IMR-90 (cell line): ENCODE data around the gene IGLON5. TPM values are rescaled to one million over a fixed set of nuclear protein-coding genes. Genes with fewer than 3 reads are reported as not detected.

Experiments used
- ATAC-seq: fragments of 200-7000 bp; cut with Tn5 transposase; 2 replicates; pipeline ENCODE4 v1.9.1; 2020; ENCODE audit warnings: low read depth, mild to moderate bottlenecking, moderate library complexity
- BruUV-seq: library from RNA; stranded (reverse); fragments of 400-500 nt; replicated peaks from 2 replicates; lab custom pipeline; 2021; lab: Mats Ljungman, UMichigan
- CTCF ChIA-PET: fragments of 300-600 bp; formaldehyde crosslinking; extraction: SDS; loops from one replicate; lab custom pipeline; 2021; ENCODE audit warnings: antibody characterized with exemption; lab: Yijun Ruan, JAX
- POLR2A ChIA-PET: fragments of 300-600 bp; sonication (Branson Sonifier 250); formaldehyde crosslinking; loops from one replicate; lab custom pipeline; 2022; ENCODE audit warnings: antibody characterized with exemption; ENCODE audit not compliant: unreplicated experiment; lab: Charles Lee
- DNase-seq: peaks from one replicate; pipeline ENCODE4 v3.0.0; 2013
- H2AFZ ChIP-seq: replicated peaks from 2 replicates; pipeline ENCODE3; 2013; ENCODE audit warnings: low read length, mild to moderate bottlenecking; ENCODE audit not compliant: poor library complexity
- H2AK5ac ChIP-seq: 2 replicates; pipeline ENCODE4 v1.6.1; 2013; ENCODE audit warnings: low read depth, low read length, inconsistent platforms
- H2AK9ac ChIP-seq: replicated peaks from 2 replicates; pipeline ENCODE3; 2013; ENCODE audit warnings: mild to moderate bottlenecking, low read depth, low read length, moderate library complexity; ENCODE audit not compliant: poor library complexity
- H2BK120ac ChIP-seq: 2 replicates; pipeline ENCODE4 v1.6.1; 2013; ENCODE audit warnings: low read depth, low read length, inconsistent platforms
- H2BK15ac ChIP-seq: 3 replicates; pipeline ENCODE4 v1.6.1; 2013; ENCODE audit warnings: low read depth, low read length, inconsistent platforms
- H2BK20ac ChIP-seq: 2 replicates; pipeline ENCODE4 v1.6.1; 2013; ENCODE audit warnings: low read depth, mild to moderate bottlenecking, inconsistent platforms, low read length, moderate library complexity
- H2BK5ac ChIP-seq: 2 replicates; pipeline ENCODE4 v1.6.1; 2013; ENCODE audit warnings: mild to moderate bottlenecking, low read depth, low read length, inconsistent platforms; ENCODE audit not compliant: poor library complexity, severe bottlenecking
- H3K14ac ChIP-seq: replicated peaks from 2 replicates; pipeline ENCODE4 v1.6.1; 2013; ENCODE audit warnings: low read depth, low read length, inconsistent platforms
- H3K18ac ChIP-seq: 2 replicates; pipeline ENCODE4 v1.6.1; 2013; ENCODE audit warnings: low read depth, low read length, control low read depth
- H3K23ac ChIP-seq: 2 replicates; pipeline ENCODE4 v1.6.1; 2013; ENCODE audit warnings: low read depth, low read length, inconsistent platforms
- H3K27ac ChIP-seq: 2 replicates; pipeline ENCODE4 v1.5.1; 2013; ENCODE audit warnings: mild to moderate bottlenecking, control low read depth, low read length; ENCODE audit not compliant: insufficient read depth
- H3K27me3 ChIP-seq: 2 replicates; pipeline ENCODE4 v1.6.1; 2013; ENCODE audit warnings: low read length; ENCODE audit not compliant: control insufficient read depth, insufficient read depth
- H3K36me3 ChIP-seq: 2 replicates; pipeline ENCODE4 v1.6.1; 2013; ENCODE audit warnings: low read length, mixed read lengths; ENCODE audit not compliant: control insufficient read depth, insufficient read depth
- H3K4ac ChIP-seq: 2 replicates; pipeline ENCODE4 v1.6.1; 2013; ENCODE audit warnings: low read depth, low read length, inconsistent platforms
- H3K4me1 ChIP-seq: 2 replicates; pipeline ENCODE4 v1.6.1; 2013; ENCODE audit warnings: low read length, mixed read lengths; ENCODE audit not compliant: control insufficient read depth, insufficient read depth
- H3K4me2 ChIP-seq: 2 replicates; pipeline ENCODE4 v1.6.1; 2013; ENCODE audit warnings: low read depth, mild to moderate bottlenecking, control low read depth, low read length, moderate library complexity
- H3K4me3 ChIP-seq: 2 replicates; pipeline ENCODE4 v1.5.1; 2013; ENCODE audit warnings: low read depth, mild to moderate bottlenecking, control low read depth, low read length, moderate library complexity; ENCODE audit not compliant: insufficient read depth
- H3K56ac ChIP-seq: 2 replicates; pipeline ENCODE4 v1.6.1; 2013; ENCODE audit warnings: low read length, inconsistent platforms; ENCODE audit not compliant: insufficient read depth; ENCODE audit errors: extremely low read depth
- H3K79me1 ChIP-seq, 2 experiments: 2 replicates each; pipeline ENCODE4 v1.6.1; 2013; ENCODE audit warnings: low read length in 2 of 2, inconsistent platforms in 1 of 2, low read depth in 1 of 2
- H3K9ac ChIP-seq: 2 replicates; pipeline ENCODE4 v1.6.1; 2013; ENCODE audit warnings: low read depth, low read length, control low read depth
- H3K9me1 ChIP-seq: 2 replicates; pipeline ENCODE4 v1.6.1; 2013; ENCODE audit warnings: low read length, inconsistent platforms; ENCODE audit not compliant: insufficient read depth
- H3K9me3 ChIP-seq: 2 replicates; pipeline ENCODE4 v1.6.1; 2013; ENCODE audit warnings: low read length; ENCODE audit not compliant: control insufficient read depth, insufficient read depth
- H4K20me1 ChIP-seq: 2 replicates; pipeline ENCODE4 v1.6.1; 2013; ENCODE audit warnings: low read length, inconsistent platforms; ENCODE audit not compliant: insufficient read depth
- H4K5ac ChIP-seq: 2 replicates; pipeline ENCODE4 v1.6.1; 2013; ENCODE audit warnings: mild to moderate bottlenecking, low read depth, low read length, control low read depth
- H4K8ac ChIP-seq, 2 experiments: 2 replicates each; pipeline ENCODE4 v1.6.1; 2013; ENCODE audit warnings: low read depth in 2 of 2, low read length in 2 of 2, control low read depth in 1 of 2, inconsistent platforms in 1 of 2
- H4K91ac ChIP-seq: 2 replicates; pipeline ENCODE4 v1.6.1; 2013; ENCODE audit warnings: low read depth, low read length, inconsistent platforms; ENCODE audit not compliant: insufficient read depth
- BHLHE40 ChIP-seq: fragments of 150-350 bp; IDR thresholded peaks from 2 replicates; pipeline ENCODE4 v1.6.1; 2016; ENCODE audit warnings: mild to moderate bottlenecking, low read depth, low read length
- CEBPB ChIP-seq: IDR thresholded peaks from 2 replicates; pipeline ENCODE4 v1.6.1; 2012; ENCODE audit warnings: low read depth, low read length, improper control_type of control experiment
- CHD1 ChIP-seq: IDR thresholded peaks from 2 replicates; pipeline ENCODE4 v1.6.1; 2012; ENCODE audit warnings: low read depth, low read length, improper control_type of control experiment
- FOS ChIP-seq: fragments of 150-350 bp; IDR thresholded peaks from 2 replicates; pipeline ENCODE4 v1.6.1; 2016; ENCODE audit warnings: low read depth, low read length
- MAFK ChIP-seq: IDR thresholded peaks from 2 replicates; pipeline ENCODE4 v1.6.1; 2012; ENCODE audit warnings: low read depth, low read length, improper control_type of control experiment
- MAZ ChIP-seq: IDR thresholded peaks from 2 replicates; pipeline ENCODE4 v1.6.1; 2012; ENCODE audit warnings: low read depth, mild to moderate bottlenecking, low read length, improper control_type of control experiment, moderate library complexity, borderline replicate concordance
- MXI1 ChIP-seq: IDR thresholded peaks from 2 replicates; pipeline ENCODE4 v1.6.1; 2012; ENCODE audit warnings: low read depth, mild to moderate bottlenecking, low read length, moderate library complexity, borderline replicate concordance
- NFE2L2 ChIP-seq: fragments of 150-350 bp; IDR thresholded peaks from 2 replicates; pipeline ENCODE4 v1.6.1; 2016; ENCODE audit warnings: low read depth, mild to moderate bottlenecking, low read length
- POLR2A ChIP-seq: IDR thresholded peaks from 2 replicates; pipeline ENCODE4 v1.6.1; 2012; ENCODE audit warnings: mild to moderate bottlenecking, low read depth, low read length
- RAD21 ChIP-seq: IDR thresholded peaks from 2 replicates; pipeline ENCODE4 v1.6.1; 2012; ENCODE audit warnings: low read length, improper control_type of control experiment
- RCOR1 ChIP-seq: IDR thresholded peaks from 2 replicates; pipeline ENCODE4 v1.6.1; 2012; ENCODE audit warnings: mild to moderate bottlenecking, low read length, improper control_type of control experiment; ENCODE audit not compliant: insufficient replicate concordance
- RFX5 ChIP-seq: IDR thresholded peaks from 2 replicates; pipeline ENCODE4 v1.8.0; 2012; ENCODE audit warnings: low read depth, mild to moderate bottlenecking, low read length, moderate library complexity
- SMC3 ChIP-seq: fragments of 150-350 bp; IDR thresholded peaks from 2 replicates; pipeline ENCODE4 v1.6.1; 2016; ENCODE audit warnings: low read depth, mild to moderate bottlenecking, antibody characterized with exemption, low read length, moderate library complexity
- USF2 ChIP-seq: fragments of 150-350 bp; IDR thresholded peaks from 2 replicates; pipeline ENCODE4 v1.6.1; 2017; ENCODE audit warnings: mild to moderate bottlenecking, antibody characterized with exemption, low read length, low read depth
- WGBS, 2 experiments: methylation state at CpG; one replicate each; pipeline versions ENCODE4 v1.1.5 to v1.1.7; 2013; ENCODE audit warnings: missing lambda C conversion rate in 2 of 2; ENCODE audit not compliant: insufficient read length in 1 of 2; ENCODE audit errors: extremely low coverage in 2 of 2; 5-methylcytosine and 5-hydroxymethylcytosine counted together
- dilution Hi-C: fragments of 300-500 bp; cut with HindIII; formaldehyde crosslinking; loops from one replicate; pipeline ENCODE4 v1.14.3; 2018; ENCODE audit warnings: low sequenced_read_pairs; ENCODE audit not compliant: unreplicated experiment
- in situ Hi-C: fragments of 300-500 bp; cut with MboI; formaldehyde crosslinking; loops from 3 replicates; pipeline ENCODE4 v1.14.3; 2019; ENCODE audit warnings: low sequenced_read_pairs, inconsistent platforms, mixed read lengths
- intact Hi-C: fragments of 100-400 bp; cut with micrococcal nuclease; formaldehyde crosslinking; loops from 2 replicates; pipeline ENCODE4 v1.10.0; 2022
- polyA plus RNA-seq, 3 experiments: library from polyadenylated mRNA; depleted of rRNA; stranded (reverse); fragments of >200 nt; gene quantifications; 2 replicates each; pipeline ENCODE4 v1.2.3, GENCODE V29; 2012; ENCODE audit warnings: low replicate concordance in 1 of 3
- total RNA-seq: library from RNA; depleted of rRNA; stranded (reverse); fragments of >200 nt; gene quantifications from 2 replicates; pipeline ENCODE4 v1.2.3, GENCODE V29; 2012
- TF ChIP-seq, protein P1 (sequence below): conservative IDR thresholded peaks from 2 replicates; pipeline ENCODE4 v1.5.1; 2012; ENCODE audit warnings: mild to moderate bottlenecking, low read depth, low read length, improper control_type of control experiment
- TF ChIP-seq, protein P2 (sequence below): fragments of 150-350 bp; IDR thresholded peaks from 2 replicates; pipeline ENCODE4 v1.6.1; 2016; ENCODE audit warnings: low read depth, mild to moderate bottlenecking, low read length, moderate library complexity, borderline replicate concordance

IGLON5 gene
- total and polyA plus RNA-seq, 2 of the 4 experiments (the other 2 are of a cell fraction): not detected

DNA sequence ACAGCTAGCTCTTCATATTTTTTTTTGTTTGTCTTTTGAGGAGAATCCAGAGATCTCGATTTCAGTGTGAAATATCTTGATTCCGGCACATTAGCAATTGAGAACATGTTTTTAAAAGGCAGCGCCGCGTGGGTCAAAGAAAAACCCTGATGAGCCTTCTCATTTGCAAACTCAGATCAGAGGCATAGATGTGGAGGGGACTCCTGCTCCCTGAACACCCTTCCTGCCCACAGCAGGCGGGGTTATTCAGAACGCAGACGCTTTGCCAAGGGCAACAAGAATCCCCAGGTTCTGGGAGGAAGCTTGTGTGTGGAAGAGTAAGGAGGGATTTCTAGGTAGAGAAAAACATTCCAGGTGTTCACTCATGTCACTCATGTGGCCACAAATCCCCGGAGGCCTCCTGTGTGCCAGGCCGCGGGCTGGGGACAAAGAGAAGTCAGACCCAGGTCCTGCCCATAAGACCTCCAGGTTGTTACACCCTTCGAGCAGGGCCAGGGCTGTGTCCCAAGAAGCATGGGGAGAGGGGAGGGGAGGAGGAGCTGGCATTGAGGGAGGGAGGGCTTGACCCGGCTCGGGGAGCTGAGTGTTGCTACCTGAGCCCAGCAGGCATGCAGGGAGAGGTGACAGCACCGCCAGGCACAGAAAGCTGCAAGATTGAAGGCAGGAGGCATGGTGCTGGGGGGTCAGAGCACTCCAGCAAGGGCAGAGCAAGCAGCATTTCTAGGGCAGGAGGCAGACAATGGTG, 15.9 kb upstream of the IGLON5 start:
- TF ChIP-seq MXI1 (no peak), CHD1 (no peak), RCOR1 (no peak), POLR2A (no peak), FOS (no peak), RAD21 (no peak), MAZ (no peak), CEBPB (no peak), MAFK (no peak), NFE2L2 (no peak), RFX5 (no peak), USF2 (no peak), SMC3 (no peak), BHLHE40 (no peak)
- TF ChIP-seq, protein P1, sequence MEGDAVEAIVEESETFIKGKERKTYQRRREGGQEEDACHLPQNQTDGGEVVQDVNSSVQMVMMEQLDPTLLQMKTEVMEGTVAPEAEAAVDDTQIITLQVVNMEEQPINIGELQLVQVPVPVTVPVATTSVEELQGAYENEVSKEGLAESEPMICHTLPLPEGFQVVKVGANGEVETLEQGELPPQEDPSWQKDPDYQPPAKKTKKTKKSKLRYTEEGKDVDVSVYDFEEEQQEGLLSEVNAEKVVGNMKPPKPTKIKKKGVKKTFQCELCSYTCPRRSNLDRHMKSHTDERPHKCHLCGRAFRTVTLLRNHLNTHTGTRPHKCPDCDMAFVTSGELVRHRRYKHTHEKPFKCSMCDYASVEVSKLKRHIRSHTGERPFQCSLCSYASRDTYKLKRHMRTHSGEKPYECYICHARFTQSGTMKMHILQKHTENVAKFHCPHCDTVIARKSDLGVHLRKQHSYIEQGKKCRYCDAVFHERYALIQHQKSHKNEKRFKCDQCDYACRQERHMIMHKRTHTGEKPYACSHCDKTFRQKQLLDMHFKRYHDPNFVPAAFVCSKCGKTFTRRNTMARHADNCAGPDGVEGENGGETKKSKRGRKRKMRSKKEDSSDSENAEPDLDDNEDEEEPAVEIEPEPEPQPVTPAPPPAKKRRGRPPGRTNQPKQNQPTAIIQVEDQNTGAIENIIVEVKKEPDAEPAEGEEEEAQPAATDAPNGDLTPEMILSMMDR: no peak
- TF ChIP-seq, protein P2, sequence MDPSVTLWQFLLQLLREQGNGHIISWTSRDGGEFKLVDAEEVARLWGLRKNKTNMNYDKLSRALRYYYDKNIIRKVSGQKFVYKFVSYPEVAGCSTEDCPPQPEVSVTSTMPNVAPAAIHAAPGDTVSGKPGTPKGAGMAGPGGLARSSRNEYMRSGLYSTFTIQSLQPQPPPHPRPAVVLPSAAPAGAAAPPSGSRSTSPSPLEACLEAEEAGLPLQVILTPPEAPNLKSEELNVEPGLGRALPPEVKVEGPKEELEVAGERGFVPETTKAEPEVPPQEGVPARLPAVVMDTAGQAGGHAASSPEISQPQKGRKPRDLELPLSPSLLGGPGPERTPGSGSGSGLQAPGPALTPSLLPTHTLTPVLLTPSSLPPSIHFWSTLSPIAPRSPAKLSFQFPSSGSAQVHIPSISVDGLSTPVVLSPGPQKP: no peak
- no peak overlapping the region for H2AK5ac ChIP-seq
- no peaks in the 10 kb centered on the region for H3K36me3 ChIP-seq

More for the DNA sequence above, 15.9 kb upstream of the IGLON5 start:
- Histone ChIP-seq H4K8ac (no peak overlapping the region), H3K9me3 (peaks cover 2% of the 10 kb centered on the region), H3K18ac (no peak overlapping the region), H2BK20ac (no peak overlapping the region), H3K79me1 (no peaks in the 10 kb centered on the region), H2AK9ac (no peak overlapping the region), H3K4me2 (no peak overlapping the region), H3K9me1 (no peaks in the 10 kb centered on the region), H3K9ac (no peak overlapping the region), H3K27me3 (no peaks in the 10 kb centered on the region), H2BK15ac (no peak overlapping the region), H4K91ac (no peak overlapping the region), H3K4me3 (no peak overlapping the region), H4K20me1 (no peaks in the 10 kb centered on the region), H4K5ac (no peak overlapping the region), H3K23ac (no peak overlapping the region), H2BK120ac (no peak overlapping the region), H3K4ac (no peak overlapping the region), H2BK5ac (no peak overlapping the region), H3K4me1 (no peaks in the 10 kb centered on the region), H3K56ac (no peak overlapping the region), H3K27ac (no peak overlapping the region), H3K14ac (no peak overlapping the region), H2AFZ (no peak overlapping the region)
- no TSS peak for BruUV-seq
- ChIA-PET CTCF (no interaction called here), POLR2A (no interaction called here)
- intact Hi-C loops: no loop called here
- dilution Hi-C loops: no loop called here
- 0% methylated on average over 2 of the region's 15 CpGs; no CpG with 5 or more reads in 1 of the 2 experiments for WGBS, 2 experiments
- ATAC-seq: no peak
- DNase-seq: no peak
- in situ Hi-C loops: no loop called here
